Measurements from ENCODE around the gene INPP5F. TPM values are rescaled to one million over a fixed set of nuclear protein-coding genes. Genes with fewer than 3 reads are reported as not detected.
A peak's percentile ranks its signal among the peaks of the same experiment; 100 is the strongest.

INPP5F gene
- total and polyA plus RNA-seq, 4 donors = 6.9 to 23.9 (median 18.3) TPM

DNA sequence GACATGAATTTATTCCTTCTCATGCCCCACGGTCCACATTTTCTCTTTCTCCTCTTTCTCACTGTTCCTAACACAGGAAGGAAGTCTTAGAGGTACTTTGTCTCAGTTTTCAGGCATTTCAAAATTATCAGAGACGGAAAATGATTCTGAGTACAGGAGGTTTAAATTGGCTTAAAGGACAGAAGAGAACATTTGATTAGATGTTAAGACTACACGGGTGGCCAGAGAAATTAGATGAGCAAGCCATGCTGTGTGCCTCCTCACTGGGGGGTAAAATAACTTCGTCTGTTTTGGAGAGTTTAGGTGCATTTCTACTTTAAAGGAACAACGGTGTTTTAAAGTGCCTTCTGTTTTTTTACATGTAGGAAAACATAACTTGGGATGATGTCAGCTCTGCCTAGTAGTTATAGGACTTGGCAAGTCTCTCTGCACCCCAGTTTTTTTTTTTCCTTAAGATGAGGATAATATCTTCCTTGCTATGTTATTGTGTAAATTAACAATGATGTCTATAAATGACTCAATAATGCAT is 79.9 kb downstream of the INPP5F start:
- ATAC-seq (ENCODE audit: low FRiP score) (no peak), DNase-seq (no peak)
- WGBS, 2 donors = 24 to 28% methylated on average over 5 of the region's 5 CpGs
- H3K36me3 ChIP-seq (ENCODE audit: control insufficient read depth in 1 of 2, insufficient read depth in 2 of 2, low read length in 1 of 2) = no peaks in the 10 kb centered on the region
- no peak overlapping the region for H3K27ac ChIP-seq (ENCODE audit: low read depth in 1 of 2, low read length in 2 of 2)
- H3K4me1 ChIP-seq (ENCODE audit: control insufficient read depth in 1 of 2, insufficient read depth in 2 of 2, low read length in 2 of 2) = peaks cover 0 to 1% of the 10 kb centered on the region in 2 donors
- H3K4me3 ChIP-seq (ENCODE audit: low read length in 2 of 2) = no peak overlapping the region
- intact Hi-C loops (cut with DNase I) = no loop called here
- H3K27me3 ChIP-seq (ENCODE audit: control insufficient read depth in 1 of 2, insufficient read depth in 2 of 2, low read length in 1 of 2) = no peaks in the 10 kb centered on the region
- no peaks in the 10 kb centered on the region for H3K9me3 ChIP-seq (ENCODE audit: control insufficient read depth, low read length)

DNA sequence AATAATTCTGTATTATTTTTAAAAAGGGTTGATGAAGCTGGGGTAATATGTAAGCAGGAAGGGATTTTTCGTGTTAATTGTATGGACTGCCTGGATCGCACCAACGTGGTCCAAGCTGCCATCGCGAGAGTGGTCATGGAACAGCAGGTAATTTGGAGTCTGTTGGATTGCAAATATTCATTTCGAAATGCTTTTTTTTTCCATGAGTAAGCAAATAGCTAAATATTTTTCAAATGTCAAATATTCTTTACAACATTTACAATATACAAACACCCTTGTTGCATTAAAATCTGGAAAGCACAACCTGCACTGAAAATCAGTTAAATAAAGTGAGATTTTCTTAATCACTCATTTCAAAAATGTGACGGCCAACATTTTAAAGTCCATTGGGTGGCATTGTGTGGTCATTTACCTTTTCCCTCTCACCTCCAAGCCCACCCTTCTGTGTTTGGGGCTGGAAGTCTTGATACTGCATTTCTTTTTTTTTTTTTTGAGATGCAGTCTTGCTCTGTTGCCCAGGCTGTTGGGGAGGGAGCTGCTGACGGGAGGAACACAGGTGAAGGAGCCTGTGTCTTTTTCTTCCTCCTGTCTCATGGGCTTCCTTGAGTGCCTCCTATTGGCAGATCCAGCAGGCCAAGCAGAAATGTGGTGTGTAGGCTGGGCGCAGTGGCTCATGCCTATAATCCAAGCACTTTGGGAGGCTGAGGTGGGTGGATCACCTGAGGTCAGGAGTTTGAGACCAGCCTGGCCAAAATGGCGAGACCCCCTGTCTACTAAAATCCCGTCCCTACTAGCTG is 80.7 kb downstream of the INPP5F start:
- WGBS, 2 donors = 97% methylated on average over 11 of the region's 11 CpGs
- no peaks in the 10 kb centered on the region for H3K9me3 ChIP-seq (ENCODE audit: control insufficient read depth, low read length)
- no peak overlapping the region for H3K27ac ChIP-seq (ENCODE audit: low read depth in 1 of 2, low read length in 2 of 2)
- H3K4me3 ChIP-seq (ENCODE audit: low read length in 2 of 2) = no peak overlapping the region
- ATAC-seq (ENCODE audit: low FRiP score) (no peak), DNase-seq (no peak)
- H3K27me3 ChIP-seq (ENCODE audit: control insufficient read depth in 1 of 2, insufficient read depth in 2 of 2, low read length in 1 of 2) = no peaks in the 10 kb centered on the region
- no peaks in the 10 kb centered on the region for H3K36me3 ChIP-seq (ENCODE audit: control insufficient read depth in 1 of 2, insufficient read depth in 2 of 2, low read length in 1 of 2)
- H3K4me1 ChIP-seq (ENCODE audit: control insufficient read depth in 1 of 2, insufficient read depth in 2 of 2, low read length in 2 of 2) = peaks cover 0 to 1% of the 10 kb centered on the region in 2 donors
- intact Hi-C loops (cut with DNase I) = no loop called here

DNA sequence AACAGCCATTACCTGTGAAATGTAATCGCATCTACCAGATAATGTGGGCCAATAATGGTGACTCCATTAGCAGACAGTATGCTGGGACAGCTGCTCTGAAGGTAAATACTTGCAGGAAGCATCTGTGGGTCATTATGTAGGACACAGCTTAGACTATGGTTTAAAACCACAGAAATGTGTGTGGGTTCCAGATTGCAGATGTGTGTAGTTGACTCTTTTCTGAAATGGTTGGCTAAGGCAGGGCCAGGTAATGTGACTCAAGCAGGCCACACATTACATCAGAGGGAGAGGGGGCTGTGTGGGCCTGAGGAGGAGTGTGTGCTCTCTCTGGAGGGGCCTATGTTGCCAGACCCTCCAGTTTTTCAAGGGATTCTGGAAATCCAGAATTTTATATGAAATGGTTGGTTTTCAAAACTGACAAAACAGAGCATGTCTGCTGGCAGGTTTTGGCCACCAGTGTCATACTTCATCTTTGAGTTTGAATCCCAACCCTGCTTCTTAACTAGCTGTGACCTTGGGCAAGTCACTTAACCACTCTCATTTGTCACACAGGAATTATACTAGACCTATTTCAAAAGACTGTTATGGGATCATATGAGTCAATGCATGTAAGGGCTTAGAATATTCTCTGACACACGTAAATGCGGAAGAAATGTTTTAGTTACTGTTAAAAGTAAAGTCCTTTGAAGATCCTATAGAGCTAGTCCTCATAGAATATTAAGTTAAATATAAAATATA is 82.3 kb downstream of the INPP5F start:
- Histone ChIP-seq H3K27me3 (ENCODE audit: control insufficient read depth in 1 of 2, insufficient read depth in 2 of 2, low read length in 1 of 2) (no peaks in the 10 kb centered on the region), H3K4me3 (ENCODE audit: low read length in 2 of 2) (no peak overlapping the region), H3K27ac (ENCODE audit: low read depth in 1 of 2, low read length in 2 of 2) (no peak overlapping the region), H3K4me1 (ENCODE audit: control insufficient read depth in 1 of 2, insufficient read depth in 2 of 2, low read length in 2 of 2) (peaks cover 0 to 1% of the 10 kb centered on the region in 2 donors), H3K9me3 (ENCODE audit: control insufficient read depth, low read length) (no peaks in the 10 kb centered on the region), H3K36me3 (ENCODE audit: control insufficient read depth in 1 of 2, insufficient read depth in 2 of 2, low read length in 1 of 2) (no peaks in the 10 kb centered on the region)
- no peak for ATAC-seq (ENCODE audit: low FRiP score)
- DNase-seq = no peak
- 98% methylated on average over 3 of the region's 3 CpGs for WGBS, 2 donors
- intact Hi-C loops (cut with DNase I) = no loop called here

DNA sequence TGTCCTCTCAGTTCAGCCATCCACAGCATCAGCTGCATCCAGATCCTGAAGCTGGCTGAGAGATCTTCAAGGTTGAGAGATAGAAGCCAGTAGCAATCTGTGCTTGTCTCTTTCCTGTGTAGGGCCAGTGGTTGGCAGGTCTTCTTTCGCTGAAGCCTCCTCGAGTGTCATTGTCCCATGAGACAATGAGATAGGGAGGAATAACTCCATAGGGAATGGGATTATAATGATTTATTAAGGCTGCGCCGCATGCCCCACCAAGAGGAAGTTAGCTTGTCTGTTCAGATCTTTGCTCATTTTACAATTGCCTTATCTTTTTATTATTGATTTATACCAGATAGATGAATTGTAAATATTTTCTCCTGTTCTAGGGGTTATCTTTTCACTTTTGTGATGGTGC is 85.3 kb downstream of the INPP5F start:
- Histone ChIP-seq H3K4me1 (ENCODE audit: control insufficient read depth in 1 of 2, insufficient read depth in 2 of 2, low read length in 2 of 2) (no peaks in the 10 kb centered on the region), H3K27me3 (ENCODE audit: control insufficient read depth in 1 of 2, insufficient read depth in 2 of 2, low read length in 1 of 2) (no peaks in the 10 kb centered on the region), H3K36me3 (ENCODE audit: control insufficient read depth in 1 of 2, insufficient read depth in 2 of 2, low read length in 1 of 2) (peaks cover 3% of the 10 kb centered on the region in 2 donors), H3K27ac (ENCODE audit: low read depth in 1 of 2, low read length in 2 of 2) (no peak overlapping the region), H3K4me3 (ENCODE audit: low read length in 2 of 2) (no peak overlapping the region), H3K9me3 (ENCODE audit: control insufficient read depth, low read length) (peaks cover 2% of the 10 kb centered on the region)
- 91 to 92% methylated on average over 4 of the region's 4 CpGs for WGBS, 2 donors
- no peak for ATAC-seq (ENCODE audit: low FRiP score)
- DNase-seq = no peak
- intact Hi-C loops (cut with DNase I) = loop anchor here in 1 of 2 donors (5.0 kb wide), 1 partner anchor 49 kb away; no protein-coding TSS in a partner anchor

DNA sequence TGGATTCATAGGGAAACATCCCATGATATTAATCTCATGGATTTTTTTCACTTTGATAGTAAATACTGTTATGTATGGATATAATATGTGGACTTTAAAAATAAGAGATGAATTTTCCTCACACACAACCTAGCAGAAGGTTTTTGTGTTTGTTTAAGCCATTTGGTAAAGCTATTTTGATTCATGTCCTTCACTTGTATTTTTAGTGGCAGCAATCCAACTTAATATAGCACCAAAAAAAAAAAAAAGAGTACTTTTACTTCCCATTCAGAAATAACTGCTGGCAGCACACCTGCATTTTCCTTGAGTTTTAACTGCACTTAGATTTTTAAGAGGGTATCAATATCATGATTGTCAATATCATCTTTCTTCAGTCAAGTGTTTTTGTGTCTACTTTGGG is 86.8 kb downstream of the INPP5F start:
- Histone ChIP-seq H3K36me3 (ENCODE audit: control insufficient read depth in 1 of 2, insufficient read depth in 2 of 2, low read length in 1 of 2) (peaks cover 3% of the 10 kb centered on the region in 2 donors), H3K27me3 (ENCODE audit: control insufficient read depth in 1 of 2, insufficient read depth in 2 of 2, low read length in 1 of 2) (no peaks in the 10 kb centered on the region), H3K4me1 (ENCODE audit: control insufficient read depth in 1 of 2, insufficient read depth in 2 of 2, low read length in 2 of 2) (no peaks in the 10 kb centered on the region), H3K9me3 (ENCODE audit: control insufficient read depth, low read length) (peaks cover 2% of the 10 kb centered on the region), H3K27ac (ENCODE audit: low read depth in 1 of 2, low read length in 2 of 2) (no peak overlapping the region), H3K4me3 (ENCODE audit: low read length in 2 of 2) (no peak overlapping the region)
- ATAC-seq (ENCODE audit: low FRiP score) (no peak), DNase-seq (no peak)
- intact Hi-C loops (cut with DNase I) = loop anchor here in 1 of 2 donors (5.0 kb wide), 1 partner anchor 50 kb away; no protein-coding TSS in a partner anchor

DNA sequence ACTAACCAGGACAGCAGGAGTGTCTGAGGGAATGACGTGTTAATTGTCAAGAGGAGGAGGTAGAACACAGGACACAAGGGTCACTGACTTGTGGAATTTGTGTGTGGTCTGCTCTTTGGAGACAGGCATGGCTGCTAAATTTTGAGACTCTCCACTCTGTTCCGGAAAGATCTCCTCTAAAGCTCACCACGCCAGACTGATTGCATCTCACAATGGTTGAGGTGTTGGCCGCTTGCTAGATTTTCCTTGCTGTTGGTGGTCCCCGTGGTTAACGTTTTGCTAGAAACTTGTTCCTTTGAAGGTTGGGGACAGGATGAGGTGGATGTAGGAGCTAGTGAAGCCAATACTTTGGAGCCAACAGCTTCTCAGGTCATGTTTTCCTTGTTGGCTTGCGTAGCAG is 89.8 kb downstream of the INPP5F start:
- intact Hi-C loops (cut with DNase I) = loop anchor here in 1 of 2 donors (5.0 kb wide), 1 partner anchor 63 kb away; no protein-coding TSS in a partner anchor
- ATAC-seq (ENCODE audit: low FRiP score) = no peak
- peaks cover 3% of the 10 kb centered on the region in 2 donors for H3K36me3 ChIP-seq (ENCODE audit: control insufficient read depth in 1 of 2, insufficient read depth in 2 of 2, low read length in 1 of 2)

DNA sequence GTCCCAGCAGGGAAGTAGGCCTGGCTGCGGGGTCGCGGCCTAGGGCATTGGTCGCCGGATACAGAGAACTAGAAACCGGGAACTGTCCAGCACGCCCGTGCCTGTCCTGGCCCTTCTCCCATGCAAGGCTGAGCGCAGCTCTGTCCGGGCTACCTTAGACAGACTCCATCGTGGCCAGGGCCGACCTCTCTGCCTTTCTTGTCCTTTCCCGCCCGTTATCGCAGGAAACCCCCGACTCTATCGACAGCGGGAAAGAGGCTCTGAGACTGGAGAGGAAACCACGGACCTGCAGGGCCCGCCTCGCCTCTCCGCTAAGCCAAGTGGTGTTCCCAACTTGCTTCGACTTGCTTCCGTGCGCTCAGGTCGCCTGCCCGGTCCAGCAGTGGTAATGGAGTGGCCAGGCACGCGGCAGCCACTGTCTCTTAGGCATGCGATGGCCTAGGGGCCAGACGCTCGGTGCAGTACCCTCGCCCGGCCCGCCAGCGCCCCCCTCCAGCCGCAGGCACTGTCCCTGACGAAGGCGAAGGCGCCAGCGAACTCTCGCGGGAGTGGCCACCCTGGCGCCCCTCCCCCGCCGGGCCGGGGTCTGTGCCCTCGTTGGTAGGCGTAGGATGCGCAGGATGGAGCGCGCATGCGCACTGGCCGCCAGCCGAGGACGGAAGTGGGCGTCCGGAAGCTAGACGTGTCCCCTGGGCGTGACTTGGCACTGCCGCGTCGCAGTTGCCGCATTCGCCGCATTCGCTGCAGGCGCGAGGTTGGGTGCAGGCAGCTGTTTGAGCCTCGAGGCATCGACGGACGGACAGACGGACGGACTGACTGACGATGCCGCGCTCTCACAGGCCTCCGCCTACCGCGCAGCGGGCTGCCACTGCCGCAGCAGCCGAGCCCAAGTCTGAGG is 92.4 kb downstream of the INPP5F start:
- Histone ChIP-seq H3K36me3 (ENCODE audit: control insufficient read depth in 1 of 2, insufficient read depth in 2 of 2, low read length in 1 of 2) (peaks cover 3% of the 10 kb centered on the region in 2 donors), H3K4me3 (ENCODE audit: low read length in 2 of 2) (no peak overlapping the region), H3K27me3 (ENCODE audit: control insufficient read depth in 1 of 2, insufficient read depth in 2 of 2, low read length in 1 of 2) (no peaks in the 10 kb centered on the region), H3K9me3 (ENCODE audit: control insufficient read depth, low read length) (peaks cover 2% of the 10 kb centered on the region), H3K27ac (ENCODE audit: low read depth in 1 of 2, low read length in 2 of 2) (no peak overlapping the region), H3K4me1 (ENCODE audit: control insufficient read depth in 1 of 2, insufficient read depth in 2 of 2, low read length in 2 of 2) (no peaks in the 10 kb centered on the region)
- intact Hi-C loops (cut with DNase I) = loop anchor here in 1 of 2 donors (5.0 kb wide), 1 partner anchor 66 kb away; no protein-coding TSS in a partner anchor
- DNase-seq (peak; percentile 84 to 91), ATAC-seq (ENCODE audit: low FRiP score) (peak; percentile 78)
- WGBS, 2 donors = 52 to 54% methylated on average over 83 to 84 of the region's 84 CpGs

More for the DNA sequence above, 89.8 kb downstream of the INPP5F start:
- 95 to 97% methylated on average over 7 of the region's 7 CpGs for WGBS, 2 donors
- Histone ChIP-seq H3K4me1 (ENCODE audit: control insufficient read depth in 1 of 2, insufficient read depth in 2 of 2, low read length in 2 of 2) (no peaks in the 10 kb centered on the region), H3K27ac (ENCODE audit: low read depth in 1 of 2, low read length in 2 of 2) (no peak overlapping the region), H3K9me3 (ENCODE audit: control insufficient read depth, low read length) (peaks cover 2% of the 10 kb centered on the region), H3K27me3 (ENCODE audit: control insufficient read depth in 1 of 2, insufficient read depth in 2 of 2, low read length in 1 of 2) (no peaks in the 10 kb centered on the region), H3K4me3 (ENCODE audit: low read length in 2 of 2) (no peak overlapping the region)
- no peak for DNase-seq

DNA sequence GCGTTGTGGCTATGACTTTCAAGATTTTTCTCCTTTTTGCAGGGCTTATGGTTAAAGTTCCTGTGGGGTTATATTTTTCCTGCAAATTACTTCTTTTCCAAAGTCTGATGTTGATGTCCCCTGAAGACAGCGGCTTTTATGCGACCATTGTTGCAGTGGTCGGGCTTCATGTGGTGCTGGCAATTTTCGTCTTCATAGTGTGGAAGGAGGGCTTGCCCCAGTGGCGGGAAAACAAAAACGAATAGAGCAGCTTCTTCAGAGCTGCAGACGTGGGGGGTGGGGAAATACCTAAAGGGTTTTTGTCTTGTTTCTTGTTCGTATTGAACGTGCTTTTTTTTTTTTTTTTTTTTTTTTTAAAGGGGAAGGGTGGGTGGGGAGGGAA is 93.0 kb downstream of the INPP5F start:
- ATAC-seq (ENCODE audit: low FRiP score) (no peak), DNase-seq (no peak)
- Histone ChIP-seq H3K4me3 (ENCODE audit: low read length in 2 of 2) (no peak overlapping the region), H3K27me3 (ENCODE audit: control insufficient read depth in 1 of 2, insufficient read depth in 2 of 2, low read length in 1 of 2) (no peaks in the 10 kb centered on the region), H3K9me3 (ENCODE audit: control insufficient read depth, low read length) (peaks cover 2% of the 10 kb centered on the region), H3K27ac (ENCODE audit: low read depth in 1 of 2, low read length in 2 of 2) (no peak overlapping the region), H3K4me1 (ENCODE audit: control insufficient read depth in 1 of 2, insufficient read depth in 2 of 2, low read length in 2 of 2) (no peaks in the 10 kb centered on the region), H3K36me3 (ENCODE audit: control insufficient read depth in 1 of 2, insufficient read depth in 2 of 2, low read length in 1 of 2) (peaks cover 3% of the 10 kb centered on the region in 2 donors)
- intact Hi-C loops (cut with DNase I) = loop anchor here in 1 of 2 donors (5.0 kb wide), 1 partner anchor 67 kb away; no protein-coding TSS in a partner anchor
- WGBS, 2 donors = 29 to 43% methylated on average over 10 of the region's 10 CpGs
